HEK293 (cell line): ENCODE data around the gene PCDHA13.
"Not testable (repeated sequence)": the region's sequence is repeated elsewhere in the genome, so short reads cannot be mapped to it uniquely, and the experiment has no call there.

Experiments used
- TF ChIP-seq, protein P1 (sequence below): fragments of 450-650 bp; formaldehyde crosslinking; IDR thresholded peaks from 2 replicates; pipeline ENCODE4 v1.5.1; 2016; ENCODE audit warnings: missing biosample characterization, missing genetic modification characterization
- TF ChIP-seq, protein P2 (sequence below): fragments of 450-650 bp; formaldehyde crosslinking; IDR thresholded peaks from 2 replicates; pipeline ENCODE4 v1.5.1; 2016; ENCODE audit warnings: missing biosample characterization, missing genetic modification characterization, low read depth
- TF ChIP-seq, protein P3 (sequence below): fragments of 450-650 bp; formaldehyde crosslinking; IDR thresholded peaks from 2 replicates; pipeline ENCODE4 v1.5.1; 2016; ENCODE audit warnings: missing biosample characterization, missing genetic modification characterization
- TF ChIP-seq, protein P4 (sequence below): fragments of 450-650 bp; formaldehyde crosslinking; conservative IDR thresholded peaks from 2 replicates; pipeline ENCODE4 v1.5.1; 2016; ENCODE audit warnings: low read depth, missing biosample characterization, missing genetic modification characterization

DNA sequence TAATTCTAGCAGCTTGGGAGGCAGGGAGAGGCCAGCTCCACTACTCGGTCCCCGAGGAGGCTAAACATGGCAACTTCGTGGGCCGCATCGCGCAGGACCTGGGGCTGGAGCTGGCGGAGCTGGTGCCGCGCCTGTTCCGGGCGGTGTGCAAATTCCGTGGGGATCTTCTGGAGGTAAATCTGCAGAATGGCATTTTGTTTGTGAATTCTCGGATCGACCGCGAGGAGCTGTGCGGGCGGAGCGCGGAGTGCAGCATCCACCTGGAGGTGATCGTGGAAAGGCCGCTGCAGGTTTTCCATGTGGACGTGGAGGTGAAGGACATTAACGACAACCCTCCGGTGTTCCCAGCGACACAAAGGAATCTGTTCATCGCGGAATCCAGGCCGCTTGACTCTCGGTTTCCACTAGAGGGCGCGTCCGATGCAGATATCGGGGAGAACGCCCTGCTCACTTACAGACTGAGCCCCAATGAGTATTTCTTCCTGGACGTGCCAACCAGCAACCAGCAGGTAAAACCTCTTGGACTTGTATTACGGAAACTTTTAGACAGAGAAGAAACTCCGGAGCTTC is 47.4 kb upstream of the PCDHA13 start:
- TF ChIP-seq, protein P1, sequence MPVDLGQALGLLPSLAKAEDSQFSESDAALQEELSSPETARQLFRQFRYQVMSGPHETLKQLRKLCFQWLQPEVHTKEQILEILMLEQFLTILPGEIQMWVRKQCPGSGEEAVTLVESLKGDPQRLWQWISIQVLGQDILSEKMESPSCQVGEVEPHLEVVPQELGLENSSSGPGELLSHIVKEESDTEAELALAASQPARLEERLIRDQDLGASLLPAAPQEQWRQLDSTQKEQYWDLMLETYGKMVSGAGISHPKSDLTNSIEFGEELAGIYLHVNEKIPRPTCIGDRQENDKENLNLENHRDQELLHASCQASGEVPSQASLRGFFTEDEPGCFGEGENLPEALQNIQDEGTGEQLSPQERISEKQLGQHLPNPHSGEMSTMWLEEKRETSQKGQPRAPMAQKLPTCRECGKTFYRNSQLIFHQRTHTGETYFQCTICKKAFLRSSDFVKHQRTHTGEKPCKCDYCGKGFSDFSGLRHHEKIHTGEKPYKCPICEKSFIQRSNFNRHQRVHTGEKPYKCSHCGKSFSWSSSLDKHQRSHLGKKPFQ: not testable (repeated sequence)
- TF ChIP-seq, protein P2, sequence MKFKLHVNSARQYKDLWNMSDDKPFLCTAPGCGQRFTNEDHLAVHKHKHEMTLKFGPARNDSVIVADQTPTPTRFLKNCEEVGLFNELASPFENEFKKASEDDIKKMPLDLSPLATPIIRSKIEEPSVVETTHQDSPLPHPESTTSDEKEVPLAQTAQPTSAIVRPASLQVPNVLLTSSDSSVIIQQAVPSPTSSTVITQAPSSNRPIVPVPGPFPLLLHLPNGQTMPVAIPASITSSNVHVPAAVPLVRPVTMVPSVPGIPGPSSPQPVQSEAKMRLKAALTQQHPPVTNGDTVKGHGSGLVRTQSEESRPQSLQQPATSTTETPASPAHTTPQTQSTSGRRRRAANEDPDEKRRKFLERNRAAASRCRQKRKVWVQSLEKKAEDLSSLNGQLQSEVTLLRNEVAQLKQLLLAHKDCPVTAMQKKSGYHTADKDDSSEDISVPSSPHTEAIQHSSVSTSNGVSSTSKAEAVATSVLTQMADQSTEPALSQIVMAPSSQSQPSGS (tag by site-specific recombination): not testable (repeated sequence)
- TF ChIP-seq, protein P3, sequence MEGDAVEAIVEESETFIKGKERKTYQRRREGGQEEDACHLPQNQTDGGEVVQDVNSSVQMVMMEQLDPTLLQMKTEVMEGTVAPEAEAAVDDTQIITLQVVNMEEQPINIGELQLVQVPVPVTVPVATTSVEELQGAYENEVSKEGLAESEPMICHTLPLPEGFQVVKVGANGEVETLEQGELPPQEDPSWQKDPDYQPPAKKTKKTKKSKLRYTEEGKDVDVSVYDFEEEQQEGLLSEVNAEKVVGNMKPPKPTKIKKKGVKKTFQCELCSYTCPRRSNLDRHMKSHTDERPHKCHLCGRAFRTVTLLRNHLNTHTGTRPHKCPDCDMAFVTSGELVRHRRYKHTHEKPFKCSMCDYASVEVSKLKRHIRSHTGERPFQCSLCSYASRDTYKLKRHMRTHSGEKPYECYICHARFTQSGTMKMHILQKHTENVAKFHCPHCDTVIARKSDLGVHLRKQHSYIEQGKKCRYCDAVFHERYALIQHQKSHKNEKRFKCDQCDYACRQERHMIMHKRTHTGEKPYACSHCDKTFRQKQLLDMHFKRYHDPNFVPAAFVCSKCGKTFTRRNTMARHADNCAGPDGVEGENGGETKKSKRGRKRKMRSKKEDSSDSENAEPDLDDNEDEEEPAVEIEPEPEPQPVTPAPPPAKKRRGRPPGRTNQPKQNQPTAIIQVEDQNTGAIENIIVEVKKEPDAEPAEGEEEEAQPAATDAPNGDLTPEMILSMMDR: not testable (repeated sequence)
- TF ChIP-seq, protein P4, sequence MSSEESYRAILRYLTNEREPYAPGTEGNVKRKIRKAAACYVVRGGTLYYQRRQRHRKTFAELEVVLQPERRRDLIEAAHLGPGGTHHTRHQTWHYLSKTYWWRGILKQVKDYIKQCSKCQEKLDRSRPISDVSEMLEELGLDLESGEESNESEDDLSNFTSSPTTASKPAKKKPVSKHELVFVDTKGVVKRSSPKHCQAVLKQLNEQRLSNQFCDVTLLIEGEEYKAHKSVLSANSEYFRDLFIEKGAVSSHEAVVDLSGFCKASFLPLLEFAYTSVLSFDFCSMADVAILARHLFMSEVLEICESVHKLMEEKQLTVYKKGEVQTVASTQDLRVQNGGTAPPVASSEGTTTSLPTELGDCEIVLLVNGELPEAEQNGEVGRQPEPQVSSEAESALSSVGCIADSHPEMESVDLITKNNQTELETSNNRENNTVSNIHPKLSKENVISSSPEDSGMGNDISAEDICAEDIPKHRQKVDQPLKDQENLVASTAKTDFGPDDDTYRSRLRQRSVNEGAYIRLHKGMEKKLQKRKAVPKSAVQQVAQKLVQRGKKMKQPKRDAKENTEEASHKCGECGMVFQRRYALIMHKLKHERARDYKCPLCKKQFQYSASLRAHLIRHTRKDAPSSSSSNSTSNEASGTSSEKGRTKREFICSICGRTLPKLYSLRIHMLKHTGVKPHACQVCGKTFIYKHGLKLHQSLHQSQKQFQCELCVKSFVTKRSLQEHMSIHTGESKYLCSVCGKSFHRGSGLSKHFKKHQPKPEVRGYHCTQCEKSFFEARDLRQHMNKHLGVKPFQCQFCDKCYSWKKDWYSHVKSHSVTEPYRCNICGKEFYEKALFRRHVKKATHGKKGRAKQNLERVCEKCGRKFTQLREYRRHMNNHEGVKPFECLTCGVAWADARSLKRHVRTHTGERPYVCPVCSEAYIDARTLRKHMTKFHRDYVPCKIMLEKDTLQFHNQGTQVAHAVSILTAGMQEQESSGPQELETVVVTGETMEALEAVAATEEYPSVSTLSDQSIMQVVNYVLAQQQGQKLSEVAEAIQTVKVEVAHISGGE (tag by site-specific recombination): not testable (repeated sequence)
